Endothelial cell of coronary artery (primary cell): ENCODE results near the gene THAP9. TPM values are rescaled to one million over a fixed set of nuclear protein-coding genes. Genes with fewer than 3 reads are reported as not detected.

Source experiments
- total RNA-seq: library from RNA; depleted of rRNA; stranded (reverse); fragments of >200 nt; gene quantifications from 2 replicates; pipeline ENCODE4 v1.2.3, GENCODE V29; 2014

Gene THAP9
- 4.1 and 5.0 TPM in 2 replicates for total RNA-seq

DNA sequence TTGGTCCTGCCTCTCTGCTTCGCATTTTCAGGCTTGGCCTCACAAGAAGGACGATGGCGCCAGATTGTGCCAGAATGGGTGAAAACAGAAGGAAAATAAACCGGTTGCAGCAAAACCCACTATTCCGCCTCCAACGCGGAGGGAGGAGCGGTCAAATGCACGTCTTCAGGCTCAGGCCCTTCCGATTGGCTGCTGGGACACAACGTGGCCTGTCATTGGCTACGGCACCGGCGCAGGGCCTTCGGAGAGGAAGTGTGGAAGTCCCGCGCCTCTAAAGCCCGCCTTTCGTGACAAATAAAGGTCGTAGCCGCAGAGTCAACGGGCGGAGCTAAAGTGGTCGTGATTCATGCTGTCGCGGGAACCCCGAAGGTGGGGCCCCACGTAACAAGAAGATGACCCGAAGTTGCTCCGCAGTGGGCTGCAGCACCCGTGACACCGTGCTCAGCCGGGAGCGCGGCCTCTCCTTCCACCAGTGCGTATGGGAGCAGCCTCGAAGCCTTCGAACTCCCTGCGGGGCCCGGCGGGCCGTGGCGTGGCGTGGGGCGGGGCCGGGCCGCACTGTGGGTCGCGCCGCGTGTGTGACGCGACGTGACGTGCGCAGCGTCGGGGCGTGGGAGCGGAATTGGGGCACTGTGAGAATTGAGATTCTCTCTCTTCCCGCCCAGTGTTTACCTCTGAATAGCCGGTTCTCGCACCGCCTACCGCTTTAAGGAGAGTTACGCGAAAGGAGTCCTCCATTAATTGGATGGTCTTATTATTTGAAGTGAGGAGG is at the start of gene THAP9:
THAP9 (plus strand) TSS at position 325 of the 772 bp plus-strand sequence; CDS start at position 393, 68 bp downstream.

GRCh38 chr4:82890901-82891706 is 9.4 kb upstream of the THAP9 start, which contains the start of gene SEC31A:
TSS of gene SEC31A (minus strand) at chr4:82891153. CDS start at chr4:82881936, 9,217 bp downstream.

Other genes starting within 250 kb of the THAP9 start
- gene SCD5, start 101.9 kb upstream of the THAP9 start, total RNA-seq, result 37.3 and 52.5 TPM in 2 replicates
- 200 and 244 TPM in 2 replicates for gene SEC31A, start 9.6 kb upstream of the THAP9 start, total RNA-seq
- gene LIN54, start 110.1 kb downstream of the THAP9 start, total RNA-seq, result 7.2 and 10.5 TPM in 2 replicates
- 60.6 and 71.0 TPM in 2 replicates for gene COPS4, start 134.4 kb downstream of the THAP9 start, total RNA-seq
- gene PLAC8, start 214.0 kb downstream of the THAP9 start, total RNA-seq, result 0.09 TPM in 1 of 2 replicates, not detected in the other